ENCODE measurements around the gene NDUFV1.
A peak's percentile ranks its signal among the peaks of the same experiment; 100 is the strongest.

NDUFV1 gene

DNA sequence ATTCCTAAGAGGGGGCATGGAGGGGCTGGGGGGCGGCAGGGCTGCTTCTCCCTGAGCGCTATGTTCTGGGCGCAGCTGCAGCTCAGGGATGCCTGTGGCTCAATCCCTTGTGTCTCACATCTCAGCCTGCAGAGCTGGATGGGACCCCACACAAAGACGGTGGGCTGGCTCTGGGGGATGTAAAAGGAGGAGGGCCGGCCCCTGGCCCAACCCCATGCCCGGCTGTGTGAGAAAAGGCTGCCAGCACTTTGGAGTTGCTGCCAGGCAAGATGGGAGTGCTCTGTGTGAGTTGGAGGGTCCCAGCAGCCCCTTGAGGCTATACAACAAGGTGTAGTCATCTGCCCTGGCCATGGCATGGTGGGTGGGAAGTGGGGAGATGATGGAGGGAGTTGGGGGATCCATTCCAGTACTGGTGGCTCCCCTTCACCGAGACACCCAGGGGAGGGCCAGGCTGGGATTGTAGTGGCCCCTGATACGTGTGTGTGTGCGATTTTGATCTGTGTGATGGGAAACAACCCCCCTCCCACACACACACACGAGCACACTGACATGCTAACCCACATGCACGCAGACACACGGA, 34.1 kb downstream of the NDUFV1 start:
- no peak for DNase-seq

GRCh38 chr11:67641338-67642172, 34.8 kb downstream of the NDUFV1 start:
- no peak for DNase-seq

DNA sequence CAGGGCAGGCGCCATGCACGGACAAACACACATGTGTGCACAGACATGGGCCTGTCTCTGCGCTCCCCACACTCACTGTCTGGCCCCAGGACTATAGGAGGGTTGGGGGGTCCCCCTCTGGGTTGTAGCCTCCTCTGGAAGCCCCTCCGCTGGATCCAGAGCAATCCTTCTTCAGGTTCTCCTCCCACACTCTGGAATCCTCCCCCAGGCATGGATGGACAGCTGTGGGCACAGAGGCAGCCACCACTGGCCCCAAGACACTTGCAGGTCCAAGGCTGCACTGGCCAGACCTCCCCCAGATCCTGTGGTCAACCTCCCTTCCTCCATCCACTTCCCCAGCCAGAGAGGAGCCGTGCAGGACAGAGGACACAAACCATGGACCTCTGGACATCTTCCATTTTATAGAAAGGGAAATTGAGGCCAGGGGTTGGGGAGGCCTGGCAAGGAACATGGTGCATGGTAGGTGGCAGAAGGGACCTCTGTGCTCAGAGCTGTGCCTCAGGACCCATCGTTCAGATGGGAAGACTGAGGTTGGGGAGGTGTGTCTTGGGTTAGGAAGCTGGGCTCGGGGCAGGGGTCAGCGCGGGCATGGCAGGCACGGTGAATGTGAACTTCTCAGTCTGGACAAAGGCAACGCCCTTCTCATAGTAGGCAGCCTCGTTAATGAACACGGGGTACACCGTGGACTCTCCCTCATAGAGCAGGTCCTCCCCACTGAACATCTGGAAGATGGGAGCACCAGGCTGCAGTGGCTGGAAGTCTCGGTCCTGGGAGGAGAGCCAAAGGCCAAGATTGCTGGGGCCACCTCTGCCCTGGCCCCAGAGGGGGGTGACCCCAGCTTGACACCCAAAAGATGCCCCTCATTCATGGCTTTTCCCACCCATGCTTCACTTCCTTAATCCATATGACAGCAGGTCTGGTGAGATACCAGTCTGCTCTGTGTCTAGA, 35.7 kb downstream of the NDUFV1 start:
- DNase-seq: no peak

DNA sequence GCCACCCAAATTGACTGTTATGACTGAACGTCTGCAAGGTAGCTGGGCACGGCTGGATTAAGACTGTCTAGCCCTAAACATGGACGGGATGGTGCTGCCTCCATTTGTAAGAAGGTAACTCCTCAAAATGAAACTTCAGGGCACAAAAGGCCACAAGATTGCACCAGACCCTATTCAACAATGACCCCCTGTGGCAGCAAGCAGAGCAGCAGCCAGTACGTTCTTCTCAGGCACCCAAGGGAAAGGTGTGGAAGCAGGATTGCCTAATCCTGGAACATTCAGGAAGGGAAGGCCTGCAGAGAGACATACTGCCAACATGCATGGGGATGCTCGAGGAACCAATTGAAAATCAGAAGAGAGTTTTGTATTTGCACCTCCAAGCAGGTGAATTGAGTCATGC, 37.3 kb downstream of the NDUFV1 start:
- DNase-seq: no peak

GRCh38 chr11:67644472-67645418, 38.0 kb downstream of the NDUFV1 start:
- no peak for DNase-seq

- no peak for DNase-seq
Measured at GRCh38 chr11:67645521-67646461, 39.1 kb downstream of the NDUFV1 start.

DNA sequence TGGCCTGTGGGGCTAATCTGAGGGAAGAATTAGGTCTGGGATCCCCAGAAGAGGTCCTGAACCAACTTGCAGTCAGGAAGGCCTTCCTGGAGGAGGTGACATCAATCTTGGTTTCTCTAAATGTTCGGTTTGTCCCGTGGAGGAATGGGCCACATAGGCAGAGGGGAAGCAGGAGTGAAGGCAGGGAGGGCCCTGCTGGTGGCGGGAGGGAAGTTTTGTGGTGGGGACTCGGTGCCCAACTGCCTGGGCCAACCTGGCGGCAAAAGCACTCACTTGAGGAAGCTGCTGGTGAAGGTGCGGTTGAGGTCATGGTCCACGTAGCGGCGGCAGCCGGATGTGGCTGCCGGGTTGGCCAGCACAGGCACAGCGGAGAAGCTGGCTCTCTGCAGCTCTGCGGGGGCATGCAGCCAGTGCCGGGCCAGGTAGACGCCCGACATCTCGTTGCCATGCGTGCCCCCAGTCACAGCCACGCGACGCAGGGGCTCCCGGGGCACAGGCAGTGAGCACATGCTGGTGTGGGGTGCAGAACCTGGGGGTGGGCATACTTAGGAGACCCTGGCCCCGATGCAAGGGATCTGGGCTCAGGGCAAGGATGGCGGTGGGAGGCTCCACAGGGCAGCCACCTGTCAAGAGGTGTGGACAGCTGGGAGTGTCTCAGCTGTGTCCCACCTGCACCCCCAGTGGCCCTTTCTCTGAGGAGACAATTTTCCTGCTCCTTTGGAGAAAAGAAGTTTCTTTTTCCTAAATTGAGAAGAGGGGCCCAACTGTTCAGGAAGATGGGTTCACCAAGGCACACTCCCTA, 40.0 kb downstream of the NDUFV1 start:
- peak; percentile 39 for DNase-seq

- DNase-seq: no peak
Measured at GRCh38 chr11:67647471-67647870, 40.7 kb downstream of the NDUFV1 start.

- peak; percentile 58 for DNase-seq
Measured at GRCh38 chr11:67648140-67648795, 41.5 kb downstream of the NDUFV1 start.

GRCh38 chr11:67648796-67649613, 42.3 kb downstream of the NDUFV1 start:
- no peak for DNase-seq

DNA sequence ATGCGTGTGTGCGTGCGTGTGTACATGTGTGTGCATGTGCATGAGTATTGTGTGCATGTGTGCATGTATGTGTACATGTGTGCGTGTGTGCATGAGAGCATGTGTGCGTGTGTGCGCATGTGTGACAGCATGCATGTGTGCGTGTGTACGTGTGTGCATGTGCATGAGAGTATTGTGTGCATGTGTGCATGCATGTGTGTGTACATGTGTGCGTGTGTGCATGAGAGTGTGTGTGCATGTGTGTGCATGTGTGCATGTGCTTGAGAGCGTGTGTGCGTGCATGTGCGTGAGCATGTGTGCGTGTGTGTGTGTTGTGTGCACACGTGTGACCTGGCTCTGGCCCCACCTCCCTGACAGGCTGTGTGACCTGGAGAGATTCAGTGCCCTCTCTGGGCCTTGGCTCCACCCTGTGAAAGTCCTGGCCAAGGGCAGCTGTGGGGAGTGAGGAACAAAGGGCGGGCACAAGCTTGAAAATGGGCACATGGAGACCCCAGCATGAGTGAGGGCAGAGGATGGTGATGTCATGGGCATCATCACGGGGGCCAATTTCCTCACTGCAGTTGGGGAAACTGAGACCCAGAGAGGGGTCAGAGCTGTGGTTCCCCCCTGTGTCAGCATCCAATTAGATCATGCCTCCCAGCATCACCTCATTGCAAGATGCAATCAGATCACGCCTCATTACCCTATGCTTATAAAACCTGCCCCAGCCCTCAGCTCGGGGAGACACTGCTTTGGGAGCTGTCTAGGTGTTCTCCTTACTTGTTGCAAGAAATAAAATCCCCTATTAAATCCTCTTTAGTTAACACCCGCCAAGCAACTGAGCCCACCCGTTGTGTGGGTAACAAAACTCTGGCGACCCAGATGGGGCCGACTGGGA, 43.1 kb downstream of the NDUFV1 start:
- no peak for DNase-seq

- DNase-seq: no peak
Measured at GRCh38 chr11:67651976-67652781, 45.4 kb downstream of the NDUFV1 start.

DNA sequence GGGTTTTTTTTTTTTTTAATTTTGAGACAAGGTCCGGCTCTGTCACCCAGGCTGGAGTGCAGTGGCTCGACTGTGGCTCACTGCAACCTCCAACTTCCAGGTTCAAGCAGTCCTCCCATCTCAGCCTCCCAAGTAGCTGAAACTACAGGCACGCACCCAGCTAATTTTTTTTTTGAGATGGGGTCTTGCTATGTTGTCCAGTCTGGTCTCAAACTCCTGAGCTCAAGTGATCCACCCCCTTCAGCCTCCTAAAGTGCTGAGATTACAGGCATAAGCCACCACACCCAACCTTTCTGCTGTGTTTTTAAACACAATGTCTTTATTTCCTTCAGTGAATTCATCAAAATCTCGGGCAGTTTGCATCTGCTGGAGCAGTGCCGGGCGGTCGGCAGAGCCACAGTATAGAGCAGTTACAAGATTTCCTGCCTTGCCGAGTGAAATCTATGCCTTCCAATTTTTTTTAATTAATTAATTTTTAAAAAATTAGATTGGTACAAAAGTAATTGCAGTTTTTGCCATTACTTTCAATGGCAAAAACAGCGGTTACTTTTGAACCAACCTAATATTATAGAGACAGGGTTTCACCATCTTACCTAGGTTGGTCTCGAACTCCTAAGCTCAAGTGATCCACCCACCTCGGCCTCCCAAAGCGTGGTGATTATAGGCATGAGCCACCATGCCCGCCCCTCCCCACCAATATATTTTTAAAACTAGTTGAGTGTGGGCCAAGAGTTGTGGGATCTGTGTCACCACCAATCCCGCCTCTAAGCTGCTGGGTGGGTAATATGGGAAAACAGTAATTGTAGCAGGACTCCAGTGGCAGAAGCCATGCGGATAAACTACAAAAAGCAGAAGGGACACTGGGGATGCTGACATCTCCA, 46.5 kb downstream of the NDUFV1 start:
- DNase-seq: no peak

GRCh38 chr11:67654225-67654624, 47.5 kb downstream of the NDUFV1 start:
- DNase-seq: no peak

DNA sequence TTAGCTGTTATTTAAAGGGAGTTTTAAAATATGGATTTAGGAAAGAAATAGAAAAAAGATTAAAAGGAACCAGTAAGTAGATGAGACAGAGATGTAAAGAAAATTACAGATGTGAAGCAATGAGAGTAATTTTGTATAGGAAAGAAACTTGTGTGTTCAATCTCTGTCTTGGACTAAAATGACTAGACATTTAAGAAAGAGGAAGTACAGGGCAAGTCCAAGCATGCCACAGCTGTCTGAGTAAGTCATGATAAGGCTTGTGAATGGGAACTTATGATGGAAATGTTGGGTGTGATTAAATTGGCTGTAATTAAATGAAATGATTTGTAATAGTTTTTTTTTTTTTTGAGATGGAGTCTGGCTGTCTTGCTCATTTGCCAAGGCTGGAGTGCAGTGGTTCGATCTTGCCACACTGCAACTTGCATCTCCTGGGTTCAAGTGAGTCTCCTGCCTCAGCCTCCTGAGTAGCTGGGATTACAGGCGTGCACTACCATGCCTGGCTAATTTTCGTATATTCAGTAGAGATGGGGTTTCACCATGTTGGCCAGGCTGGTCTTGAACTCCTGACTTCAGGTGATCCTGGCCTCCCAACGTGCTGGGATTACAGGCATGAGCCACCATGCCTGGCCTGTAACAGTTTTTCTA, 49.7 kb downstream of the NDUFV1 start:
- DNase-seq: no peak
